SK-N-SH treated with all-trans-retinoic acid at 6 μM for 48 hours (cell line): Measurements from ENCODE around the gene KIF20B.

Experiments
- OSR1 ChIP-seq: fragments of 250-450 bp; sonication (Bioruptor Pico); IDR thresholded peaks from 2 replicates; pipeline ENCODE4 v1.8.0; 2022; ENCODE audit warnings: moderate library complexity, mild to moderate bottlenecking, inconsistent platforms
- RARB ChIP-seq: fragments of 250-450 bp; sonication (Bioruptor Pico); IDR thresholded peaks from 2 replicates; pipeline ENCODE4 v1.8.0; 2021; ENCODE audit warnings: mild to moderate bottlenecking, moderate library complexity
- SNAI2 ChIP-seq: fragments of 250-450 bp; sonication (Bioruptor Pico); IDR thresholded peaks from 2 replicates; pipeline ENCODE4 v1.5.0; 2020; ENCODE audit warnings: mild to moderate bottlenecking, moderate library complexity
- TCF4 ChIP-seq: fragments of 250-450 bp; sonication (Bioruptor Pico); IDR thresholded peaks from 2 replicates; pipeline ENCODE4 v1.8.0; 2021; ENCODE audit warnings: mild to moderate bottlenecking, moderate library complexity, borderline replicate concordance
- TOX ChIP-seq: fragments of 250-450 bp; sonication (Bioruptor Pico); IDR thresholded peaks from 2 replicates; pipeline ENCODE4 v1.8.0; 2021; ENCODE audit warnings: mild to moderate bottlenecking, moderate library complexity, borderline replicate concordance
- ZC3H10 ChIP-seq: fragments of 250-450 bp; sonication (Bioruptor Pico); IDR thresholded peaks from 2 replicates; pipeline ENCODE4 v1.5.1; 2021; ENCODE audit warnings: mild to moderate bottlenecking, moderate library complexity
- ZFP3 ChIP-seq: fragments of 250-450 bp; sonication (Bioruptor Pico); IDR thresholded peaks from 2 replicates; pipeline ENCODE4 v1.5.0; 2020; ENCODE audit warnings: mild to moderate bottlenecking, moderate library complexity
- ZFP30 ChIP-seq: fragments of 450-650 bp; formaldehyde crosslinking; IDR thresholded peaks from 2 replicates; pipeline ENCODE4 v1.5.0; 2022; ENCODE audit warnings: mild to moderate bottlenecking, moderate library complexity
- ZNF70 ChIP-seq: fragments of 450-650 bp; formaldehyde crosslinking; IDR thresholded peaks from 2 replicates; pipeline ENCODE4 v1.5.0; 2020; ENCODE audit warnings: mild to moderate bottlenecking, moderate library complexity
- ZNF8 ChIP-seq: fragments of 450-650 bp; formaldehyde crosslinking; IDR thresholded peaks from 2 replicates; pipeline ENCODE4 v1.5.0; 2020; ENCODE audit warnings: mild to moderate bottlenecking, moderate library complexity
- TF ChIP-seq, protein P1 (sequence below): fragments of 250-450 bp; sonication (Bioruptor Pico); IDR thresholded peaks from 2 replicates; pipeline ENCODE4 v1.8.0; 2020; ENCODE audit warnings: mild to moderate bottlenecking, moderate library complexity, borderline replicate concordance
- TF ChIP-seq, protein P2 (sequence below): fragments of 250-450 bp; sonication (Bioruptor Pico); IDR thresholded peaks from 2 replicates; pipeline ENCODE4 v1.5.0; 2020; ENCODE audit warnings: mild to moderate bottlenecking, moderate library complexity

DNA sequence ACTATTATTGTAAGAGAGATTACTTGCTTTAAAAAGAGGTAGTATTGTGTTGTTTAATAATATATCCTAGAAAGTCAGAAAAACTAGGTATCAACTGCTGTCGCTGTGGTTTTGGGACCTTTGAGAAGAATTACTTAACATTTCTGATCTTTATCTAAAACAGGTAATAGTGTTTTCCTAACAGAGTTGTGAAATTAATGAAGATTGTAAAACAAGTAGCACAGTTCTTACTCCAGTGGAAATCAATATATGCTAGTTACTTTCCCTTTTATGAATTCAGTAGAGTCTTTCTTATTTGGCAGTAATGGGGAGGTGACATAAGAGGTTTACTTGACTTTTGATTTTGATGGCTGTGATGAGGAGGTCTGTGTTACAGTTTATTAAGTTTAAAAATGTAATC lies 58.1 kb downstream of the KIF20B start:
- TF ChIP-seq, protein P1, sequence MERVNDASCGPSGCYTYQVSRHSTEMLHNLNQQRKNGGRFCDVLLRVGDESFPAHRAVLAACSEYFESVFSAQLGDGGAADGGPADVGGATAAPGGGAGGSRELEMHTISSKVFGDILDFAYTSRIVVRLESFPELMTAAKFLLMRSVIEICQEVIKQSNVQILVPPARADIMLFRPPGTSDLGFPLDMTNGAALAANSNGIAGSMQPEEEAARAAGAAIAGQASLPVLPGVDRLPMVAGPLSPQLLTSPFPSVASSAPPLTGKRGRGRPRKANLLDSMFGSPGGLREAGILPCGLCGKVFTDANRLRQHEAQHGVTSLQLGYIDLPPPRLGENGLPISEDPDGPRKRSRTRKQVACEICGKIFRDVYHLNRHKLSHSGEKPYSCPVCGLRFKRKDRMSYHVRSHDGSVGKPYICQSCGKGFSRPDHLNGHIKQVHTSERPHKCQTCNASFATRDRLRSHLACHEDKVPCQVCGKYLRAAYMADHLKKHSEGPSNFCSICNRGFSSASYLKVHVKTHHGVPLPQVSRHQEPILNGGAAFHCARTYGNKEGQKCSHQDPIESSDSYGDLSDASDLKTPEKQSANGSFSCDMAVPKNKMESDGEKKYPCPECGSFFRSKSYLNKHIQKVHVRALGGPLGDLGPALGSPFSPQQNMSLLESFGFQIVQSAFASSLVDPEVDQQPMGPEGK (CRISPR knock-in tag) = no peak
- no peak for TF ChIP-seq TCF4 (CRISPR knock-in tag)
- TF ChIP-seq ZNF70 (CRISPR knock-in tag) = no peak
- TF ChIP-seq ZFP3 (CRISPR knock-in tag) = no peak
- TF ChIP-seq RARB (CRISPR knock-in tag) = no peak
- no peak for TF ChIP-seq ZNF8 (CRISPR knock-in tag)
- no peak for TF ChIP-seq OSR1
- TF ChIP-seq ZFP30 (CRISPR knock-in tag) = no peak
- TF ChIP-seq, protein P2, sequence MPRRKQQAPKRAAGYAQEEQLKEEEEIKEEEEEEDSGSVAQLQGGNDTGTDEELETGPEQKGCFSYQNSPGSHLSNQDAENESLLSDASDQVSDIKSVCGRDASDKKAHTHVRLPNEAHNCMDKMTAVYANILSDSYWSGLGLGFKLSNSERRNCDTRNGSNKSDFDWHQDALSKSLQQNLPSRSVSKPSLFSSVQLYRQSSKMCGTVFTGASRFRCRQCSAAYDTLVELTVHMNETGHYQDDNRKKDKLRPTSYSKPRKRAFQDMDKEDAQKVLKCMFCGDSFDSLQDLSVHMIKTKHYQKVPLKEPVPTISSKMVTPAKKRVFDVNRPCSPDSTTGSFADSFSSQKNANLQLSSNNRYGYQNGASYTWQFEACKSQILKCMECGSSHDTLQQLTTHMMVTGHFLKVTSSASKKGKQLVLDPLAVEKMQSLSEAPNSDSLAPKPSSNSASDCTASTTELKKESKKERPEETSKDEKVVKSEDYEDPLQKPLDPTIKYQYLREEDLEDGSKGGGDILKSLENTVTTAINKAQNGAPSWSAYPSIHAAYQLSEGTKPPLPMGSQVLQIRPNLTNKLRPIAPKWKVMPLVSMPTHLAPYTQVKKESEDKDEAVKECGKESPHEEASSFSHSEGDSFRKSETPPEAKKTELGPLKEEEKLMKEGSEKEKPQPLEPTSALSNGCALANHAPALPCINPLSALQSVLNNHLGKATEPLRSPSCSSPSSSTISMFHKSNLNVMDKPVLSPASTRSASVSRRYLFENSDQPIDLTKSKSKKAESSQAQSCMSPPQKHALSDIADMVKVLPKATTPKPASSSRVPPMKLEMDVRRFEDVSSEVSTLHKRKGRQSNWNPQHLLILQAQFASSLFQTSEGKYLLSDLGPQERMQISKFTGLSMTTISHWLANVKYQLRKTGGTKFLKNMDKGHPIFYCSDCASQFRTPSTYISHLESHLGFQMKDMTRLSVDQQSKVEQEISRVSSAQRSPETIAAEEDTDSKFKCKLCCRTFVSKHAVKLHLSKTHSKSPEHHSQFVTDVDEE (CRISPR knock-in tag) = no peak
- TF ChIP-seq TOX = no peak
- no peak for TF ChIP-seq ZC3H10 (CRISPR knock-in tag)
- no peak for TF ChIP-seq SNAI2 (CRISPR knock-in tag)
